Measurements from ENCODE around the gene DAZ4.
"Not testable (repeated sequence)": the region's sequence is repeated elsewhere in the genome, so short reads cannot be mapped to it uniquely, and the experiment has no call there.

DNA sequence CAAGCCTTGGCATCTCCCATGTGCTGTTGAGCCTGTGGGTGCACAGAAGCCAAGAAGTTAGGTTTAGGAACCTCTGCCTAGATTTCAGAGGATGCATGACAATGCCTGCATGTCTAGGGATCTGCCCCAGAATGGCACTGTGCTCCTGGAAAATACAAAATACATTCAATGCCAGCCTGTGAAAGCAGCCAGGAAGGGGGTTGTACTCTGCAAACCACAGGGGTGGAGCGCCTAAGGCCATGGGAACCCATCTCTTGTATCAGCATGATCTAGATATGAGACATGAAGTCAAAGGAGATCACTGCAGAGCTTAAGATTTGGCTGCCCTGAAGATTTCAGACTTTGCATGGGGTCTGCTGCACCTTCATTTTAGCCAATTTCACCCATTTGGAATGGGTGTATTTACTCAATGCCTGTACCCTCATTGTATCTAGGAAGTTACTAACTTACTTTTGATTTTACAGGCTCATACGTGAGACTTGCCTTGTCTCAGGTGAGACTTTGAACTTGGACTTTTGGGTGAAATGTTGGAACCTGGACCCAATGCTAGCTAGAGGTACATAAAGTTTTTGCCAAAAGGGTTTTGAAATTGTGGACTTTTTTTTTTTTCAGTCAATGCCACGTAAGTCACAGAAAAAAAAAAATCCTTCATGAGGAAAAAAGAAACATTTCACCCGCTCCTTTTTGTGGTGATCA, 9.4 kb upstream of the DAZ4 start:
- not testable (repeated sequence) for TF ChIP-seq TAF1 (CRISPR knock-in tag; IDR thresholded peaks at IDR 0.05); BHLHE40 (IDR thresholded peaks at IDR 0.05; ENCODE audit: low read length); TEAD2 (CRISPR knock-in tag; IDR thresholded peaks at IDR 0.05); CTCF (CRISPR knock-in tag; IDR thresholded peaks at IDR 0.05); POLR2AphosphoS5 (IDR thresholded peaks at IDR 0.05; ENCODE audit: low read depth, low read length); FOXP1 (IDR thresholded peaks at IDR 0.05); FOXP1 (CRISPR knock-in tag; IDR thresholded peaks at IDR 0.05); SP2 (CRISPR knock-in tag; IDR thresholded peaks at IDR 0.05); FIP1L1 (IDR thresholded peaks at IDR 0.05; ENCODE audit: borderline replicate concordance, insufficient read depth, low read depth, low read length); SP1 (IDR thresholded peaks at IDR 0.05); SP1 (CRISPR knock-in tag; IDR thresholded peaks at IDR 0.05); EZH2 (conservative IDR thresholded peaks at IDR 0.05; ENCODE audit: low read depth, low read length); ZSCAN29 (CRISPR knock-in tag; conservative IDR thresholded peaks at IDR 0.05); BRCA1 (CRISPR knock-in tag; IDR thresholded peaks at IDR 0.05); ZBTB26 (CRISPR knock-in tag; IDR thresholded peaks at IDR 0.05; ENCODE audit: borderline replicate concordance)
- TF ChIP-seq, protein P1, sequence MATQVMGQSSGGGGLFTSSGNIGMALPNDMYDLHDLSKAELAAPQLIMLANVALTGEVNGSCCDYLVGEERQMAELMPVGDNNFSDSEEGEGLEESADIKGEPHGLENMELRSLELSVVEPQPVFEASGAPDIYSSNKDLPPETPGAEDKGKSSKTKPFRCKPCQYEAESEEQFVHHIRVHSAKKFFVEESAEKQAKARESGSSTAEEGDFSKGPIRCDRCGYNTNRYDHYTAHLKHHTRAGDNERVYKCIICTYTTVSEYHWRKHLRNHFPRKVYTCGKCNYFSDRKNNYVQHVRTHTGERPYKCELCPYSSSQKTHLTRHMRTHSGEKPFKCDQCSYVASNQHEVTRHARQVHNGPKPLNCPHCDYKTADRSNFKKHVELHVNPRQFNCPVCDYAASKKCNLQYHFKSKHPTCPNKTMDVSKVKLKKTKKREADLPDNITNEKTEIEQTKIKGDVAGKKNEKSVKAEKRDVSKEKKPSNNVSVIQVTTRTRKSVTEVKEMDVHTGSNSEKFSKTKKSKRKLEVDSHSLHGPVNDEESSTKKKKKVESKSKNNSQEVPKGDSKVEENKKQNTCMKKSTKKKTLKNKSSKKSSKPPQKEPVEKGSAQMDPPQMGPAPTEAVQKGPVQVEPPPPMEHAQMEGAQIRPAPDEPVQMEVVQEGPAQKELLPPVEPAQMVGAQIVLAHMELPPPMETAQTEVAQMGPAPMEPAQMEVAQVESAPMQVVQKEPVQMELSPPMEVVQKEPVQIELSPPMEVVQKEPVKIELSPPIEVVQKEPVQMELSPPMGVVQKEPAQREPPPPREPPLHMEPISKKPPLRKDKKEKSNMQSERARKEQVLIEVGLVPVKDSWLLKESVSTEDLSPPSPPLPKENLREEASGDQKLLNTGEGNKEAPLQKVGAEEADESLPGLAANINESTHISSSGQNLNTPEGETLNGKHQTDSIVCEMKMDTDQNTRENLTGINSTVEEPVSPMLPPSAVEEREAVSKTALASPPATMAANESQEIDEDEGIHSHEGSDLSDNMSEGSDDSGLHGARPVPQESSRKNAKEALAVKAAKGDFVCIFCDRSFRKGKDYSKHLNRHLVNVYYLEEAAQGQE (IDR thresholded peaks at IDR 0.05; ENCODE audit: borderline replicate concordance in 1 of 2, low read depth in 1 of 2, low read length in 2 of 2) = not testable (repeated sequence)

All from HepG2 (cell line).